Measurements from ENCODE around the gene GATAD2B. TPM values are rescaled to one million over a fixed set of nuclear protein-coding genes. Genes with fewer than 3 reads are reported as not detected.

Gene GATAD2B
- polyA plus RNA-seq, 1 donor from 2014 or later: 12.8 TPM

GRCh38 chr1:153778051-153778823 lies 144.5 kb downstream of the GATAD2B start:
- H3K27me3 ChIP-seq (ENCODE audit: insufficient read depth, low read depth, low read length): no peaks in the 10 kb centered on the region
- no peak overlapping the region for H3K4me2 ChIP-seq (ENCODE audit: low read length)
- H3K36me3 ChIP-seq (ENCODE audit: insufficient read depth, low read length): no peaks in the 10 kb centered on the region
- H4K20me1 ChIP-seq (ENCODE audit: insufficient read depth): no peaks in the 10 kb centered on the region
- H3K27ac ChIP-seq (ENCODE audit: low read length): no peak overlapping the region
- no peak overlapping the region for H2AFZ ChIP-seq (ENCODE audit: low read depth, low read length)
- H3K9me3 ChIP-seq (ENCODE audit: low read length): no peaks in the 10 kb centered on the region
- H3F3A ChIP-seq (ENCODE audit: insufficient read depth, low read length, poor library complexity, severe bottlenecking): no peaks in the 10 kb centered on the region
- H3K9ac ChIP-seq (ENCODE audit: low read length): no peak overlapping the region
- no peak for TF ChIP-seq POLR2AphosphoS5 (IDR thresholded peaks at IDR 0.05)
- H3K79me2 ChIP-seq (replicated peaks; ENCODE audit: insufficient read depth, low read length): no peaks in the 10 kb centered on the region
- no peaks in the 10 kb centered on the region for H3K9me2 ChIP-seq (ENCODE audit: insufficient read depth, low read length)
- no peak overlapping the region for H3K4me3 ChIP-seq (ENCODE audit: low read length)

GRCh38 chr1:153777648-153778047 lies 145.1 kb downstream of the GATAD2B start:
- no peaks in the 10 kb centered on the region for H3K9me2 ChIP-seq (ENCODE audit: insufficient read depth, low read length)
- H3K9ac ChIP-seq (ENCODE audit: low read length): no peak overlapping the region
- no peaks in the 10 kb centered on the region for H3F3A ChIP-seq (ENCODE audit: insufficient read depth, low read length, poor library complexity, severe bottlenecking)
- TF ChIP-seq, protein P1, sequence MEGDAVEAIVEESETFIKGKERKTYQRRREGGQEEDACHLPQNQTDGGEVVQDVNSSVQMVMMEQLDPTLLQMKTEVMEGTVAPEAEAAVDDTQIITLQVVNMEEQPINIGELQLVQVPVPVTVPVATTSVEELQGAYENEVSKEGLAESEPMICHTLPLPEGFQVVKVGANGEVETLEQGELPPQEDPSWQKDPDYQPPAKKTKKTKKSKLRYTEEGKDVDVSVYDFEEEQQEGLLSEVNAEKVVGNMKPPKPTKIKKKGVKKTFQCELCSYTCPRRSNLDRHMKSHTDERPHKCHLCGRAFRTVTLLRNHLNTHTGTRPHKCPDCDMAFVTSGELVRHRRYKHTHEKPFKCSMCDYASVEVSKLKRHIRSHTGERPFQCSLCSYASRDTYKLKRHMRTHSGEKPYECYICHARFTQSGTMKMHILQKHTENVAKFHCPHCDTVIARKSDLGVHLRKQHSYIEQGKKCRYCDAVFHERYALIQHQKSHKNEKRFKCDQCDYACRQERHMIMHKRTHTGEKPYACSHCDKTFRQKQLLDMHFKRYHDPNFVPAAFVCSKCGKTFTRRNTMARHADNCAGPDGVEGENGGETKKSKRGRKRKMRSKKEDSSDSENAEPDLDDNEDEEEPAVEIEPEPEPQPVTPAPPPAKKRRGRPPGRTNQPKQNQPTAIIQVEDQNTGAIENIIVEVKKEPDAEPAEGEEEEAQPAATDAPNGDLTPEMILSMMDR (IDR thresholded peaks at IDR 0.05; ENCODE audit: poor library complexity, severe bottlenecking): no peak
- TF ChIP-seq EP300 (conservative IDR thresholded peaks at IDR 0.05; ENCODE audit: poor library complexity, severe bottlenecking): no peak
- TF ChIP-seq POLR2AphosphoS5 (IDR thresholded peaks at IDR 0.05): no peak
- TF ChIP-seq EZH2 (IDR thresholded peaks at IDR 0.05; ENCODE audit: borderline replicate concordance, insufficient read depth, low read length, poor library complexity, severe bottlenecking): no peak
- H4K20me1 ChIP-seq (ENCODE audit: insufficient read depth): no peaks in the 10 kb centered on the region
- no peaks in the 10 kb centered on the region for H3K36me3 ChIP-seq (ENCODE audit: insufficient read depth, low read length)
- no peak overlapping the region for H3K27ac ChIP-seq (ENCODE audit: low read length)
- H3K27me3 ChIP-seq (ENCODE audit: insufficient read depth, low read depth, low read length): no peaks in the 10 kb centered on the region
- H3K4me3 ChIP-seq (ENCODE audit: low read length): no peak overlapping the region
- H3K9me3 ChIP-seq (ENCODE audit: low read length): no peaks in the 10 kb centered on the region
- no peak overlapping the region for H2AFZ ChIP-seq (ENCODE audit: low read depth, low read length)
- no peaks in the 10 kb centered on the region for H3K79me2 ChIP-seq (replicated peaks; ENCODE audit: insufficient read depth, low read length)
- no peak overlapping the region for H3K4me2 ChIP-seq (ENCODE audit: low read length)

- Histone ChIP-seq H3F3A (ENCODE audit: insufficient read depth, low read length, poor library complexity, severe bottlenecking) (no peaks in the 10 kb centered on the region), H3K9me3 (ENCODE audit: low read length) (no peaks in the 10 kb centered on the region), H3K27ac (ENCODE audit: low read length) (no peak overlapping the region), H3K9me2 (ENCODE audit: insufficient read depth, low read length) (no peaks in the 10 kb centered on the region), H2AFZ (ENCODE audit: low read depth, low read length) (no peak overlapping the region), H3K9ac (ENCODE audit: low read length) (peak overlapping the region; percentile 89), H3K36me3 (ENCODE audit: insufficient read depth, low read length) (no peaks in the 10 kb centered on the region), H4K20me1 (ENCODE audit: insufficient read depth) (no peaks in the 10 kb centered on the region), H3K4me3 (ENCODE audit: low read length) (peak overlapping the region; percentile 94), H3K4me2 (ENCODE audit: low read length) (no peak overlapping the region), H3K27me3 (ENCODE audit: insufficient read depth, low read depth, low read length) (no peaks in the 10 kb centered on the region), H3K79me2 (replicated peaks; ENCODE audit: insufficient read depth, low read length) (no peaks in the 10 kb centered on the region)
- TF ChIP-seq, protein P2, sequence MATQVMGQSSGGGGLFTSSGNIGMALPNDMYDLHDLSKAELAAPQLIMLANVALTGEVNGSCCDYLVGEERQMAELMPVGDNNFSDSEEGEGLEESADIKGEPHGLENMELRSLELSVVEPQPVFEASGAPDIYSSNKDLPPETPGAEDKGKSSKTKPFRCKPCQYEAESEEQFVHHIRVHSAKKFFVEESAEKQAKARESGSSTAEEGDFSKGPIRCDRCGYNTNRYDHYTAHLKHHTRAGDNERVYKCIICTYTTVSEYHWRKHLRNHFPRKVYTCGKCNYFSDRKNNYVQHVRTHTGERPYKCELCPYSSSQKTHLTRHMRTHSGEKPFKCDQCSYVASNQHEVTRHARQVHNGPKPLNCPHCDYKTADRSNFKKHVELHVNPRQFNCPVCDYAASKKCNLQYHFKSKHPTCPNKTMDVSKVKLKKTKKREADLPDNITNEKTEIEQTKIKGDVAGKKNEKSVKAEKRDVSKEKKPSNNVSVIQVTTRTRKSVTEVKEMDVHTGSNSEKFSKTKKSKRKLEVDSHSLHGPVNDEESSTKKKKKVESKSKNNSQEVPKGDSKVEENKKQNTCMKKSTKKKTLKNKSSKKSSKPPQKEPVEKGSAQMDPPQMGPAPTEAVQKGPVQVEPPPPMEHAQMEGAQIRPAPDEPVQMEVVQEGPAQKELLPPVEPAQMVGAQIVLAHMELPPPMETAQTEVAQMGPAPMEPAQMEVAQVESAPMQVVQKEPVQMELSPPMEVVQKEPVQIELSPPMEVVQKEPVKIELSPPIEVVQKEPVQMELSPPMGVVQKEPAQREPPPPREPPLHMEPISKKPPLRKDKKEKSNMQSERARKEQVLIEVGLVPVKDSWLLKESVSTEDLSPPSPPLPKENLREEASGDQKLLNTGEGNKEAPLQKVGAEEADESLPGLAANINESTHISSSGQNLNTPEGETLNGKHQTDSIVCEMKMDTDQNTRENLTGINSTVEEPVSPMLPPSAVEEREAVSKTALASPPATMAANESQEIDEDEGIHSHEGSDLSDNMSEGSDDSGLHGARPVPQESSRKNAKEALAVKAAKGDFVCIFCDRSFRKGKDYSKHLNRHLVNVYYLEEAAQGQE (IDR thresholded peaks at IDR 0.05; ENCODE audit: borderline replicate concordance): no peak
- TF ChIP-seq EP300 (conservative IDR thresholded peaks at IDR 0.05; ENCODE audit: poor library complexity, severe bottlenecking): no peak
- no peak for TF ChIP-seq TAF1 (IDR thresholded peaks at IDR 0.05; ENCODE audit: low read depth)
- TF ChIP-seq, protein P1 (IDR thresholded peaks at IDR 0.05; ENCODE audit: poor library complexity, severe bottlenecking): no peak
- TF ChIP-seq MXI1 (conservative IDR thresholded peaks at IDR 0.05; ENCODE audit: poor library complexity, severe bottlenecking): no peak
- no peak for TF ChIP-seq SMC3 (conservative IDR thresholded peaks at IDR 0.05; ENCODE audit: poor library complexity)
- no peak for TF ChIP-seq POLR2AphosphoS5 (IDR thresholded peaks at IDR 0.05)
- no peak for TF ChIP-seq EZH2 (IDR thresholded peaks at IDR 0.05; ENCODE audit: borderline replicate concordance, insufficient read depth, low read length, poor library complexity, severe bottlenecking)
- TF ChIP-seq RAD21 (conservative IDR thresholded peaks at IDR 0.05): no peak
Measured at GRCh38 chr1:153776845-153777370, 145.9 kb downstream of the GATAD2B start.
